Common myeloid progenitor, CD34-positive (primary cell): ENCODE measurements around the gene SNX21.
"Not testable (repeated sequence)": the region's sequence is repeated elsewhere in the genome, so short reads cannot be mapped to it uniquely, and the experiment has no call there.

Source experiments
- CTCF ChIA-PET: fragments of 350-600 bp; sonication (Branson Sonifier 250); formaldehyde crosslinking; loops from one replicate; lab custom pipeline; 2021; ENCODE audit warnings: antibody characterized with exemption; lab: Charles Lee
- POLR2A ChIA-PET: fragments of 350-600 bp; sonication (Branson Sonifier 250); formaldehyde crosslinking; loops from one replicate; lab custom pipeline; 2021; ENCODE audit warnings: antibody characterized with exemption; lab: Charles Lee
- DNase-seq, 3 donors: peaks; one replicate each; pipeline versions ENCODE4 v3.0.0 to v3.0.0-alpha.2; 2013
- H3K27ac ChIP-seq, 2 experiments: 1 replicate in 1 of 2; 2 replicates in 1 of 2; pipeline ENCODE4 v1.7.0; 2013; ENCODE audit warnings: inconsistent platforms in 2 of 2, low read length in 2 of 2, mild to moderate bottlenecking in 2 of 2, low read depth in 1 of 2, moderate library complexity in 1 of 2; ENCODE audit not compliant: severe bottlenecking in 2 of 2, insufficient read depth in 1 of 2, poor library complexity in 1 of 2
- H3K27me3 ChIP-seq, 5 experiments: replicated peaks in 2 of 5; 1 replicate in 3 of 5; 2 replicates in 2 of 5; pipeline versions ENCODE4 v1.6.1 to v1.7.0; 2013; ENCODE audit warnings: low read length in 4 of 5, mild to moderate bottlenecking in 2 of 5, moderate library complexity in 2 of 5, inconsistent platforms in 1 of 5; ENCODE audit not compliant: insufficient read depth in 5 of 5, control insufficient read depth in 4 of 5
- H3K36me3 ChIP-seq, 4 experiments: 1 replicate in 2 of 4; 2 replicates in 2 of 4; pipeline versions ENCODE4 v1.6.1 to v1.7.0; 2013; ENCODE audit warnings: low read length in 3 of 4, control low read depth in 1 of 4, mild to moderate bottlenecking in 1 of 4; ENCODE audit not compliant: control insufficient read depth in 4 of 4, insufficient read depth in 4 of 4
- H3K4me1 ChIP-seq, 4 experiments: 1 replicate in 3 of 4; 2 replicates in 1 of 4; pipeline versions ENCODE4 v1.6.1 to v1.7.1; 2013; ENCODE audit warnings: low read length in 3 of 4, mild to moderate bottlenecking in 3 of 4, control low read depth in 1 of 4, inconsistent platforms in 1 of 4, moderate library complexity in 1 of 4; ENCODE audit not compliant: control insufficient read depth in 4 of 4, insufficient read depth in 4 of 4; ENCODE audit errors: control extremely low read depth in 1 of 4
- H3K4me3 ChIP-seq, 7 experiments: 1 replicate in 4 of 7; 2 replicates in 3 of 7; pipeline versions ENCODE4 v1.5.1 to v1.7.0; 2013; ENCODE audit warnings: mild to moderate bottlenecking in 7 of 7, low read length in 6 of 7, moderate library complexity in 6 of 7, inconsistent platforms in 2 of 7, low read depth in 2 of 7, control low read depth in 1 of 7; ENCODE audit not compliant: insufficient read depth in 4 of 7, control insufficient read depth in 1 of 7; ENCODE audit errors: extremely low read depth in 1 of 7
- H3K9me3 ChIP-seq, 5 experiments: 1 replicate in 4 of 5; 2 replicates in 1 of 5; pipeline versions ENCODE4 v1.6.1 to v1.7.1; 2013; ENCODE audit warnings: low read length in 4 of 5, mild to moderate bottlenecking in 2 of 5, inconsistent platforms in 1 of 5, low read depth in 1 of 5, moderate library complexity in 1 of 5; ENCODE audit not compliant: control insufficient read depth in 4 of 5, insufficient read depth in 2 of 5; ENCODE audit errors: control extremely low read depth in 1 of 5
- WGBS: methylation state at CpG from one replicate; pipeline ENCODE4 v1.1.5; 2013; ENCODE audit not compliant: insufficient coverage; 5-methylcytosine and 5-hydroxymethylcytosine counted together

The SNX21 gene

DNA sequence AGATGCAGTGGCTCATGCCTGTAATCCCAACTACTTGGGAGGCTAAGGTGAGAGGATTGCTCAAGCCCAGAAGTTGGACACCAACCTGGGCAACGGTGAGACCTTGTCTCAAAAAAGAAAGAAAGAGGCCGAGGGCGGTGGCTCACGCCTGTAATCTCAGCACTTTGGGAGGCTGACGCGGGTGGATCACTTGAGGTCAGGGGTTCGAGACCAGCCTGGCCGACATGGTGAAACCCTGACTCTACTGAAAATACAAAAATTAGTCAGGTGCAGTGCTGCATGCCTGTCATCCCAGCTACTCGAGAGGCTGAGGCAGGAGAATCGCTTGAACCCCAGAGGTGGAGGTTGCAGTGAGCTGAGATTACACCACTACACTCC is 40.5 kb downstream of the SNX21 start:
- H3K4me1 ChIP-seq, H3K9me3 ChIP-seq, H3K4me3 ChIP-seq, POLR2A ChIA-PET, H3K27me3 ChIP-seq, DNase-seq, H3K27ac ChIP-seq: not testable (repeated sequence)
- peaks cover 2 to 27% (median 21%) of the 10 kb centered on the region in 4 experiments for H3K36me3 ChIP-seq
- CTCF ChIA-PET, result interaction anchor here (0.6 to 1.4 kb wide), 3 partner anchors 8 to 95 kb away, joined by 3 to 4 read pairs (median 4); partner anchors contain the start of gene NEURL2
- WGBS, result 97% methylated on average over 10 of the region's 10 CpGs

GRCh38 chr20:45874576-45874975 is 41.0 kb downstream of the SNX21 start:
- ChIA-PET POLR2A (no interaction called here), CTCF (interaction anchor here (0.6 to 0.7 kb wide), 2 partner anchors 16 to 95 kb away, joined by 3 read pairs; partner anchors contain the start of genes CTSA and NEURL2)
- DNase-seq, result no peak
- H3K4me3 ChIP-seq, result no peak overlapping the region
- H3K27me3 ChIP-seq, result no peaks in the 10 kb centered on the region
- no peaks in the 10 kb centered on the region for H3K4me1 ChIP-seq
- 93% methylated on average over 3 of the region's 4 CpGs for WGBS
- no peak overlapping the region for H3K27ac ChIP-seq
- H3K9me3 ChIP-seq, result no peaks in the 10 kb centered on the region
- peaks cover under 1 to 29% (median 21%) of the 10 kb centered on the region in 4 experiments for H3K36me3 ChIP-seq

GRCh38 chr20:45878076-45878761 is 44.6 kb downstream of the SNX21 start:
- no peak for DNase-seq
- ChIA-PET CTCF (no interaction called here), POLR2A (no interaction called here)
- Histone ChIP-seq H3K9me3 (no peaks in the 10 kb centered on the region), H3K36me3 (peaks cover 0 to 35% (median 26%) of the 10 kb centered on the region in 4 experiments), H3K27me3 (no peaks in the 10 kb centered on the region), H3K4me3 (no peak overlapping the region), H3K4me1 (peaks cover 5 to 17% (median 13%) of the 10 kb centered on the region in 4 experiments), H3K27ac (no peak overlapping the region)
- 97% methylated on average over 13 of the region's 13 CpGs for WGBS

- DNase-seq, result peak; percentile 98 to 99 (median 98)
- Histone ChIP-seq H3K9me3 (no peaks in the 10 kb centered on the region), H3K4me1 (peaks cover 9 to 42% (median 35%) of the 10 kb centered on the region in 4 experiments), H3K4me3 (peak within 1 kb of the TSS; percentile 37 to 91 (median 79)), H3K27ac (peak within 1 kb of the TSS; percentile 90 to 92), H3K36me3 (peaks cover 5 to 49% (median 38%) of the 10 kb centered on the region in 4 experiments), H3K27me3 (no peaks in the 10 kb centered on the region)
- WGBS, result 0% methylated on average over 19 of the region's 23 CpGs
- POLR2A ChIA-PET, result interaction anchor here (1.1 to 2.4 kb wide), 3 partner anchors 9 to 53 kb away, joined by 3 to 12 read pairs (median 10); partner anchors contain the start of genes CTSA, NEURL2 and PCIF1
- CTCF ChIA-PET, result interaction anchor here (0.7 to 3.4 kb wide), 10 partner anchors 8 to 102 kb away, joined by 3 to 30 read pairs (median 4); partner anchors contain the start of genes CTSA and NEURL2
Measured at GRCh38 chr20:45880988-45881788, 47.6 kb downstream of the SNX21 start, which contains the start of gene ZSWIM1. Gene ZSWIM1 (plus strand): TSS chr20:45881227. CDS start chr20:45882593, 1,366 bp downstream.

DNA sequence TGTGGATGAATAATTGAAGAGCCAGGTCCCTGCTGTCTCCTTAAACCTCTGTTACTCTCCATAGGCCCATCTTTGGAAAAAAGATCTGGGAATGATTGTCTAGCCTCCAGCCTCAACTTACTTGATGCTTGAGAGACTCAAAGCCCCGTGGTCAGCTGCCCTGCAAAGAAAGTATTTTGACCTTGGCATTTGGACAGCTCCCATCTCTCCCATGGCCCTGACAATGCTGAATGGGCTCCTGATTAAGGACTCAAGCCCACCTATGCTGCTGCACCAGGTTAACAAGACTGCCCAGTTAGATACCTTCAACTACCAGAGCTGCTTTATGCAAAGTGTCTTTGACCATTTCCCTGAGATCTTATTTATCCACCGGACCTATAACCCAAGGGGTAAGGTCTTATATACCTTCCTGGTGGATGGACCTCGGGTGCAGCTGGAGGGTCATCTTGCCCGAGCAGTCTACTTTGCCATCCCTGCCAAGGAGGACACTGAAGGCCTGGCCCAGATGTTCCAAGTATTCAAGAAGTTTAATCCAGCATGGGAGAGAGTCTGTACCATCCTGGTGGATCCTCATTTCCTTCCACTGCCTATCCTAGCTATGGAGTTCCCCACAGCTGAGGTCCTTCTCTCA is 49.0 kb downstream of the SNX21 start:
- H3K9me3 ChIP-seq, result no peaks in the 10 kb centered on the region
- H3K27ac ChIP-seq, result no peak overlapping the region
- 100% methylated on average over 4 of the region's 4 CpGs for WGBS
- H3K4me3 ChIP-seq, result no peak overlapping the region
- CTCF ChIA-PET, result interaction anchor here (1.4 to 3.4 kb wide), 5 partner anchors 9 to 88 kb away, joined by 3 to 30 read pairs (median 4); partner anchors contain the start of genes CTSA and NEURL2
- DNase-seq, result no peak
- H3K27me3 ChIP-seq, result no peaks in the 10 kb centered on the region
- H3K36me3 ChIP-seq, result peaks cover 5 to 52% (median 39%) of the 10 kb centered on the region in 4 experiments
- H3K4me1 ChIP-seq, result peaks cover 9 to 47% (median 38%) of the 10 kb centered on the region in 4 experiments
- POLR2A ChIA-PET, result interaction anchor here (1.0 to 2.4 kb wide), 4 partner anchors 8 to 52 kb away, joined by 3 to 12 read pairs (median 6); partner anchors contain the start of genes CTSA, NEURL2 and PCIF1

DNA sequence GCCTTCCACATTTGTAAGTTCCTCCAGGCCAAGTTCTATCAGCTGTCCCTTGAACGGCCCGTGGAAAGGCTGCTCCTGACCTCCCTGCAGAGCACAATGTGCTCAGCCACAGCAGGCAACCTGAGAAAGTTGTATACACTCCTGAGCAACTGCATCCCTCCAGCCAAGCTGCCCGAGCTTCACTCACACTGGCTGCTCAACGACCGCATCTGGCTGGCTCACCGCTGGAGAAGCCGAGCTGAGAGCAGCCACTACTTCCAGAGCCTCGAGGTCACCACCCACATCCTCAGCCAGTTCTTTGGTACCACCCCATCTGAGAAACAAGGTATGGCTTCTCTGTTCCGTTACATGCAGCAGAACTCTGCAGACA is 49.5 kb downstream of the SNX21 start:
- peaks cover 5 to 49% (median 38%) of the 10 kb centered on the region in 4 experiments for H3K36me3 ChIP-seq
- 86% methylated on average over 7 of the region's 9 CpGs for WGBS
- H3K27me3 ChIP-seq, result no peaks in the 10 kb centered on the region
- peaks cover 9 to 47% (median 38%) of the 10 kb centered on the region in 4 experiments for H3K4me1 ChIP-seq
- no peak for DNase-seq
- ChIA-PET CTCF (interaction anchor here (1.4 to 3.4 kb wide), 5 partner anchors 8 to 87 kb away, joined by 3 to 30 read pairs (median 4); partner anchors contain the start of genes CTSA and NEURL2), POLR2A (interaction anchor here (1.0 kb wide), 1 partner anchor 17 kb away, joined by 3 read pairs; no protein-coding TSS in a partner anchor)
- H3K4me3 ChIP-seq, result no peak overlapping the region
- H3K9me3 ChIP-seq, result no peaks in the 10 kb centered on the region
- no peak overlapping the region for H3K27ac ChIP-seq
